ENCODE data around the gene TXK.
"Not testable (repeated sequence)": the region's sequence is repeated elsewhere in the genome, so short reads cannot be mapped to it uniquely, and the experiment has no call there.

TXK gene

GRCh38 chr4:48134081-48134480 is at the start of gene TXK:
TXK (minus strand) TSS chr4:48134250; CDS start chr4:48134170, 80 bp downstream.
- DNase-seq, result no peak

DNA sequence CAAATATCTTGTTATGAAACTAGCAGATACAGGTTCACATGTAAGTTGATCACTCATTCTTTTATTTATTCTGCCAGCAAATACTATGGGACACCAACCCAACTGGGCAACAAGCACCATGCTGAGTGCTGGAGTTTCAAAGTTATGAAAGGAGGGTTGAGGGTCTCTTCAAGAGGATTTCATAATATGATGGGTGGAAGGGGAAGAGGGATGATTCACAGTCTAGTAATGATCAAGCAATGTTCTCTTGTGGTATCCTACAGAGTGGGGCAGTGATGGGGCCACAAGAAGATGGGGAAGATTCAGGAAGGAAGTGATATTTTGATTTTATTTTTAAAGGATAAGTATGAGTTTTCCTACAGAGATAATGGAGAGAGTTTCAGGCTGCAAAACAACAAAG is 46.2 kb upstream of the TXK start:
- no peak for DNase-seq

- DNase-seq, result no peak
Measured at GRCh38 chr4:48178931-48179330, 44.9 kb upstream of the TXK start.

DNA sequence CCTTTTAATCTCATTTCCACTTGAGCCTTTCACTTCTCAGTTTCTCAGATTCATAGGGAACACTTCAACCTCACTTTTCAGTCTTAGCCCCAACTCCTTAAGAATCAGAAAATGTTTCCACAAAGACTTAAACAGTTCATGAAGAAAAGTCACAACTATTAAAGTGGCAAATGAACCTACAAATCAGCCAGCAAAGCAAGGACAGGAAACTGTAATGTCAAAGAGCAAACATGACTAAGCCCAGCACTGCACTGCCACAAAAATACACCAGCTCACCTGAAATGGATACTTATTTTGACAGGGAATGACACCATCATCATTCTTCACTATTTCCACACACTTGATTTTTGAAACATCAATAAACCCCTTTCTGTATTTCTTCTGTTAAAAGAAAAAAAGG is 41.8 kb upstream of the TXK start:
- DNase-seq, result no peak

- no peak for DNase-seq
Measured at GRCh38 chr4:48175328-48175727, 41.3 kb upstream of the TXK start.

DNA sequence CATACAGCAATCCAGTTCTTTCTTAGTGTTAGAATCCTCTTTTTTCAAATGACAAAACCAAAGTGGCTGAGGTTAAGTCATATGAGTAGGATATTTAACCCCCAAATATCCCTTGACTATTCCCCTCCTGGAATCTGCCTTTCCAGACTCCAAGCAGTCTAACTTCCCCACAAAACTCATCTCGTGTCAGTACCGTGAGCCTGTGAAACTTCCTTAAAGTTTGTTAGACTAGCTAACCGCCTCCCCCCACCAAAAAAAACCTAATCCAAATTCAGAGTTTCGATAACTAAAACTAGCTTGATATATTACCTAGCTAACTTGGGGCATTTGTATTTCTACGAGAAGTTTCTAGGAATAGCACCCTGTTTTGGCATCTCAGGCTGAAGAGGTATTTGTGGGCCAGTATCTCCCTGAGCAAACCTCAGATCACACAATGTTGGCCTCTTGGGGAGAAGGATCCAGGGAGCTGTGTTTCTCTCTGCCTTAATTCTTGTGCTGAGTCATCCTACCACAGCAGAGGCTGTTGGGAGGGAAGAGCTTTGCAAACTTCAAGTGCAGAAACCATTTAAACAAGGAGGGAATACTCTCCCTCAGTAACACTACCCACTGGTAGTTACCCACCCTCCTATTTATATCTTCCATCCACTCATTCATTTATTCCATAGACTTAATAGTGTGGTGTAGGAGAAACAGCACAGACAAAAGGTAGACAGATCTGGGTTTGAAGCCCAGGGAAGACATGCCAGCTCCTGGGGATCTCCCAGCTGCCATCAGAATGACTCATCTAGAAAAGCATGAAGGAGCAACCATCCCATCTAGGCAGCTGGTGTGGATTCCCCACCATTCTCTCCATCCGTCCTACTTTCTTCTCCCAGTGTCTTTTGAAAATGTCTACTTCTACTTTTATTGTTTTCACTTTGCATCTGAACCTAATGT is 39.3 kb upstream of the TXK start:
- DNase-seq, result peak in 1 of 14 donors; percentile 26

DNA sequence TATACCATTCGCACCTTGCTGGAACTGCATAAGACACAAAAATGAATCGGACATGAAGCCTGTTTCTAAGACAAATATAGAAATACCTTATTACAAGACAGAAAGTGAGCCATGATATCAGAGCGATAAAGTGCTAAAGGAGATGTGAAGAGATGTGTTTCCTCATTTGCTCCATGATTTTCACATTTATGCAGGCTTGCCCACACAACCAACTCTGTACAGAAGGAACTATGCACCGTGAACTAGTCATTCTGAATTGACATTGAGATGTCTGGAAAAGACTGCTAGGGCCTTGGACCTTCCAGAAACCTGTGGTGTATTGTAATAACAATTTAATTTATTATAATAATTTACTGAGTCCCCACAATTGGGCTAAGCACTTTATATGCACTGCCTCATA is 38.6 kb upstream of the TXK start:
- no peak for DNase-seq

GRCh38 chr4:48169636-48170035 is 35.6 kb upstream of the TXK start:
- no peak for DNase-seq

DNA sequence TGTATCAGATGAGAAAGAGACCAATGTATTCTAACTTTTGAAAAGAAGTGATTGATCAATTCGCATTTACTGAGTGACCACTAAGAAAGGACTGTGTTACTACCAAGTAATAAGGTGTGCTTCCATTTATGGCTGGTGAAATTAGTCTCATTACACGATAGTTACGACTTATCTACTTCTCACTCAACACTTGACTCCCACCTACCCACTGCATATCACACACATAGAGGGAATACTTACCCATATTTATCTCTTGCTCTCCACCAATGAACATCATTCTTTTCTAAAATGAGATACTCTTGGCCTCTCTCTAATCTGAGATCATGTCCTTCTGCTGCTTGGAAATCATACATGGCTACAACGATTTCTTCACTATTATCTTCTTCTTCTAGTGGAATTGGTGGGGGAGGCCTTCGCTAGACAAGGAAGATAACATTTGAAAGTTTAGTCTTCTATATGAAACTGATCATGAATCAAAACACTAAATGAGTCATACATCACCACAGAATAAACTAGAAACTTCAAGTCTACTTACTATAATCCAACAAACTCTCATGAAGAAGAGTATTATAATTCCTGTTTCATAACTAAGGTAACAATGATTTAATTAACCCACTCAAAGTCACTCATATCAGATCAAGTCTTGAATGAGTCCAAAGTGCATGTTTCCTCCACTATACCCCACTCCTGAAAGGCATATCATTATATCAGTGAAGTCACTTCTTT is 33.7 kb upstream of the TXK start:
- no peak for DNase-seq

GRCh38 chr4:48164561-48164960 is 30.5 kb upstream of the TXK start:
- DNase-seq, result not testable (repeated sequence)

DNA sequence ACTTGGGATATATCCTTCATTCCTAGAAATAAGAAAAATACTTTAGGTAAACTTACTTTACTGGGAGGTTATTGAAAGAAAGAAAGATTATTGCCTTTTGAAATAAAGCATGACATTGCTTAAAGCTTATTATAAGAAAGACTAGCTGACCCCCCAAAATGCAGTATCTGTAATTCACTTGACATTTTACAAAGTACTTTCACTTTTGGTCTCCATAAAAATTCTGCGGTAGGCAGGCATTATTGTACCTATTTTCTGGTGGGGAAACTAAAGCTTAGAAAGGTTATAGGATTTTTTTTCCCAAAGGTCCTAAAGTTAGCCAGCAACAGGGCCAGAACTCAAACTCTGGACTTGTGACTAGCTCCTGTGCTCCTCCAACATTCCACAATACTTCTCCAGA is 29.7 kb upstream of the TXK start:
- no peak for DNase-seq

DNA sequence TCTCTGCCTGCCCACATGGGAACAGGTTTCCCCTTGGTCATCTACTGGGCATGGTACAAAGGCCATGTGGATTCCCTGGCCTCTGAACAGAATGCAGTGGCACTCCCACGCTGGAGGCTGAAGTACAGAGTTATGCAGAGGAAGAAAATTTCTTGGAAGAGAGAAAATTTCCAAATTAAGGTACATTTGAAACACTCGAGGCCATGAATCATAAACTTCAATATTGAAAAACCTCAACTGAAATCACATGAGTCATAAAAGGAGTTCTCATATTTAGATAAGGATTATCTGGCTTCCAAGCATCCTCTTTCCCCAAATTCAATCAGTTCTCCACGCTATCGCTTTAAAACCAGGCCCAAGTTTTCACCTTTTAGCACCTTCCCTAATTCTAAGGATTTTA is 28.1 kb upstream of the TXK start:
- DNase-seq, result no peak

DNA sequence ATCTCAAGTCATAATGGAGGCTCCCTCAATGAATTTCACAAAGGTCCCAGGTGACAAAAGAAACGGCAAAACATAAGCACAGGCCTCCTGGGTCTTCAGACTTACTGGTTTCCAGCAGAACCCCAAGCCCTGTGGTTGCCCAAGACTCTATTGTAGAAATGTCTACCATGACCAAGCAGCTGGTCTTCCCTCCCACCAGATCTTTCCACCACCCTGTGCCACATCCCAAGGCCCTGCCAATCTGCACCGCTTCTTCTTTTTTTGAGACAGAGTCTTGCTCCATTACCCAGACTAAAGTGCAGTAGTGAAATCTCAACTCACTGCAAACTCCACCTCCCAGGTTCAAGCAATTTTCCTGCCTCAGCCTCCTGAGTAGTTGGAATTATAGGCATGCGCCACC is 23.2 kb upstream of the TXK start:
- DNase-seq, result no peak

GRCh38 chr4:48156423-48156822 is 22.4 kb upstream of the TXK start:
- no peak for DNase-seq

GRCh38 chr4:48153791-48154550 is 19.9 kb upstream of the TXK start:
- no peak for DNase-seq

GRCh38 chr4:48152259-48152658 is 18.2 kb upstream of the TXK start:
- no peak for DNase-seq

DNA sequence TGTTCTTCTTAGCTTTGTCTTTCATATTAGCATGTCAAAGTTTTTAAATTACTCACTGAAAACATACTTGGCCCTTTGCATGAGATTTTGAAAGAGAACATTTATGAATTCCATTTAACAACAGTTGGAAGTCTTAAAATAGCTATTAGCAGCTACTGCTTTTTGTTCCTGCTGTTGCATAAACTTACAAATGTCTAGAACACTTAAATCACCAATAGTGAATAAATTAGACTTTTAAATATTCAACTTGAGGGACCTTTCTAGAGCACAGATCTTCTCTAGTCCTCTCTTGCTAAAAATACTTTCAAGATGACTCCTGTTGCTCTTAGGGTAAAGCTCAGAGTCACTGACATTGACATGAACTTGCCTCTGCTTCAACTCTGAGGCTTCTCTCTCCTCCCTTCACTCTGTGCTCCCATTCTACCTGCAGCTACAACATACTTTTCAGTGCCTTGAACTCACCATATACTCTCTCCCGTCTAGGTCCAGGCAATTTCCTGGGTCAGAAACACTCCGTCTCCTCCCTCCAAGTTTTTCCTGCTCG is 15.8 kb upstream of the TXK start:
- DNase-seq, result no peak

DNA sequence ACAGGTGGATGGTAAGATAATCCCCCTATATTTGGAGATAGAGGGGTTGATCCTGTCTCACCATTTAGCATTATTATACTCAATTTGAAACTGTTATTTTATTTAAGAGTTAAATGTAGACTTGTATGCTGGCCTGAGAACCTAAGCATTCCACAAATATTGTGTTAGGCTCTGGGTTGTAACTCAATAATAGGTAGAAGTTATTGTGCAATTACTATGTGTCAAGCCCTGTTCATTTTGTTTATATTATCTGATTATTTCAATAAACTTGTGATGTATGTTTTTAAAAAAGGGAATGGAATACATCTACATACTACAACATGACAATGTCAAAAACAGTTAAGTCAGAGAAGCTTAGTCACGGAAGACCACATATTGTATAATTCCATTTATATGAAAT is 13.6 kb upstream of the TXK start:
- DNase-seq, result no peak

DNA sequence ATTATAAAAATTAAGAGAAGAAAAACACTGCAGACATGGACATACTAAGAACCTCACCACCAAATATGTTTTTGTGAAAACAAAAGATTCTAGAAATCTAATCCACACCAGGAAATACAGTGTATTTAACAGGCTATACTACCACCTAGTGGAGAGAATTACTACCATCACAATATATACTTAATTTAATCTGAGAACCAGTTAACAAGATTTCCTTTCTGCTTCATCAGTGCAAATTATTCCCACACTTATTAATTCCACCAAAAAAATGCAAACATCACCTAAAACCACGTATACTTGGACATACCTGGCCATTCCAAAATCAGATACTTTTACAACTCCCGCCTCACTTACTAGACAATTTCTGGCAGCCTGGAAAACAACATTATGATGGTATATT is 7.0 kb upstream of the TXK start:
- no peak for DNase-seq

- DNase-seq, result no peak
Measured at GRCh38 chr4:48139691-48140090, 5.6 kb upstream of the TXK start.

DNA sequence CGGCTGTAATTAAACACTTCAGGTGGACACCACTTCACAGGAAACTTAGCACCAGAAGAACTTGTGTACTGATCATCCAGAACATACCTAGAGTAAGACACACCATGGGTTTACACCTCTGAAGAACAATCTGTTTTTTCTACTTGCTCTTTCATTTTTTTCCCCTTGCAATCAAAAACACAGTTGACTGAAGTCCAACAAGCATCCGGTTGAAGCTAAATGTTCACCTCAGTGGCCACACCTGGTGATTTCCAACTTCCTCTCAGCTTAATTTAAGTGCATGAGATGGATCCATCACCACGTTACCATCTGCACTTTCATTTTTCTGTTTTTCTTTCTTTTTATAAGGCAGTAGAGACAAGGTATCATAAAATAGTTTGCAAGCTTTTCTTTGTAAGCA is 4.9 kb upstream of the TXK start:
- no peak for DNase-seq

GRCh38 chr4:48138511-48138910 is 4.5 kb upstream of the TXK start:
- no peak for DNase-seq

GRCh38 chr4:48137846-48138245 is 3.8 kb upstream of the TXK start:
- no peak for DNase-seq

Data from C1 segment of cervical spinal cord (tissue), 14 donors.